Neutrophil (primary cell): ENCODE measurements around the gene TMEM131.

Source experiments
- H3K27ac ChIP-seq: fragments of 200-600 bp; sonication (generic); 2 replicates; pipeline ENCODE4 v1.5.1; 2016; ENCODE audit warnings: mild to moderate bottlenecking, moderate library complexity
- H3K27me3 ChIP-seq: fragments of 200-600 bp; sonication (generic); 2 replicates; pipeline ENCODE4 v1.6.0; 2016; ENCODE audit warnings: mild to moderate bottlenecking
- H3K36me3 ChIP-seq: fragments of 200-600 bp; sonication (generic); 2 replicates; pipeline ENCODE4 v1.5.1; 2017
- H3K4me1 ChIP-seq, 2 experiments: fragments of 200-600 bp in 1 of 2; sonication (generic) in 1 of 2; 1 replicate in 1 of 2; 2 replicates in 1 of 2; pipeline versions ENCODE4 v1.5.1 to v1.6.1; 2013 to 2016; ENCODE audit warnings: low read depth in 1 of 2, low read length in 1 of 2, mild to moderate bottlenecking in 1 of 2, moderate library complexity in 1 of 2; ENCODE audit not compliant: control insufficient read depth in 1 of 2, insufficient read depth in 1 of 2
- H3K4me3 ChIP-seq, 2 experiments: fragments of 200-600 bp in 1 of 2; sonication (generic) in 1 of 2; 1 replicate in 1 of 2; 2 replicates in 1 of 2; pipeline ENCODE4 v1.5.1; 2013 to 2016; ENCODE audit warnings: low read depth in 1 of 2, low read length in 1 of 2, mild to moderate bottlenecking in 1 of 2, moderate library complexity in 1 of 2
- H3K9me3 ChIP-seq: fragments of 200-600 bp; sonication (generic); 2 replicates; pipeline ENCODE4 v1.5.1; 2016
- TF ChIP-seq, protein P1 (sequence below): fragments of 200-600 bp; sonication (generic); IDR thresholded peaks from 2 replicates; pipeline ENCODE4 v1.5.1; 2016; ENCODE audit warnings: antibody characterized with exemption

TMEM131 gene

DNA sequence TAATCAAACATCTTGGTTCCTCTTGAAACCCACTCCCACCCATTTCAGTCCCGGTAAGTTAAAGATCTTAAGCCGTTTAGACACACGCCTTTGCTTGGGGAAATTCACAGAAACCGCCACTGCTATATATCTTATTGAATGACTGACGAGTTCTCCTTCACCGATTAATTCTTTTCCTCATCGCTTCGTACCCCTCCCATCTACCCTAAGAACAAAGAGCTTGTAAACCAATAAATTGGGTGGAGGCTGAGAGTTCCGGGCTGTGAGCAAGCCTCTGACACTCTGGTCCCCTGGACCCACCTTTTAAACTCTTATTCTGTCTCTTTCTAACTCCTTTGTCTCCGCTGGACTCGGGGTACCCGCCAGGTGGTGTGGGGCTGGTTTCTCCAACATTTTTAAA, 30.6 kb downstream of the TMEM131 start:
- H3K9me3 ChIP-seq = no peaks in the 10 kb centered on the region
- TF ChIP-seq, protein P1, sequence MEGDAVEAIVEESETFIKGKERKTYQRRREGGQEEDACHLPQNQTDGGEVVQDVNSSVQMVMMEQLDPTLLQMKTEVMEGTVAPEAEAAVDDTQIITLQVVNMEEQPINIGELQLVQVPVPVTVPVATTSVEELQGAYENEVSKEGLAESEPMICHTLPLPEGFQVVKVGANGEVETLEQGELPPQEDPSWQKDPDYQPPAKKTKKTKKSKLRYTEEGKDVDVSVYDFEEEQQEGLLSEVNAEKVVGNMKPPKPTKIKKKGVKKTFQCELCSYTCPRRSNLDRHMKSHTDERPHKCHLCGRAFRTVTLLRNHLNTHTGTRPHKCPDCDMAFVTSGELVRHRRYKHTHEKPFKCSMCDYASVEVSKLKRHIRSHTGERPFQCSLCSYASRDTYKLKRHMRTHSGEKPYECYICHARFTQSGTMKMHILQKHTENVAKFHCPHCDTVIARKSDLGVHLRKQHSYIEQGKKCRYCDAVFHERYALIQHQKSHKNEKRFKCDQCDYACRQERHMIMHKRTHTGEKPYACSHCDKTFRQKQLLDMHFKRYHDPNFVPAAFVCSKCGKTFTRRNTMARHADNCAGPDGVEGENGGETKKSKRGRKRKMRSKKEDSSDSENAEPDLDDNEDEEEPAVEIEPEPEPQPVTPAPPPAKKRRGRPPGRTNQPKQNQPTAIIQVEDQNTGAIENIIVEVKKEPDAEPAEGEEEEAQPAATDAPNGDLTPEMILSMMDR = no peak
- peaks cover 18 to 32% of the 10 kb centered on the region in 2 experiments for H3K4me1 ChIP-seq
- no peak overlapping the region for H3K4me3 ChIP-seq
- H3K27me3 ChIP-seq = no peaks in the 10 kb centered on the region
- H3K27ac ChIP-seq = no peak overlapping the region
- no peaks in the 10 kb centered on the region for H3K36me3 ChIP-seq

DNA sequence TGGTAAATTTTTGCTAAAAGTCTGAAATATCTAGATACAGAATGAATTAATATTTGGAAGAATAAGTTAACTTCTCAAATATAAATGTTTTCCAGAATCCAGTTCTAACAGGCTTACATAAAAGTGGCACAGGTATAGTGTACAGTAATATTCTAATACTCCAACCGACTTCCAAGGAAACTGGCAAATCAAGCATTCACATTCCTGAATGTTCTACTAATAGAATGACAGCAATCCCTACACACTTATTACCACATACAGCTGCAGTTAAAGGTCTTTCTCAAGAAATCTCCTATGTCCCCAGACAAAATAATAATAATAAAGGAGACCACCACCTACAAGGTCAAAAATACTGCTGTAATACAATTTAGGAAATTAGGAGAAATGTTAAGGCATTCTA, 31.9 kb downstream of the TMEM131 start:
- H3K4me3 ChIP-seq = no peak overlapping the region
- peaks cover 13 to 24% of the 10 kb centered on the region in 2 experiments for H3K4me1 ChIP-seq
- no peaks in the 10 kb centered on the region for H3K27me3 ChIP-seq
- peak overlapping the region; percentile 30 for H3K27ac ChIP-seq
- TF ChIP-seq, protein P1 = no peak
- H3K9me3 ChIP-seq = no peaks in the 10 kb centered on the region
- no peaks in the 10 kb centered on the region for H3K36me3 ChIP-seq

DNA sequence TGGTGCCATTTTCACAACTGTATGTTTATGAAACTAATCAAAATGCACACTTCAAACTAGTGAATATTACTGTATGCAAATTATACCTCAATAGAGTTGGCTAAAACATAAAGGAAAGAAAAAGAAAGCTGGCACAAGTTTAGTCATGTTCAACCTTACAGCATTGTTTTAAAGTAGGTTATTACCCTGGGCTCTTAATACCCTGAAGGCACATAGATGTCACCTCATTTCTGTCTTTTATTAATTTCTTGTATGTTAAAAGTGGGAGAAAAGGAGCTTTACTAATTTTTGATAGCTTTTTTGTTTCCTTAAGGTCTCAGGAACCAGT, 32.7 kb downstream of the TMEM131 start:
- Histone ChIP-seq H3K27ac (no peak overlapping the region), H3K9me3 (no peaks in the 10 kb centered on the region), H3K4me1 (peaks cover 13 to 18% of the 10 kb centered on the region in 2 experiments), H3K36me3 (no peaks in the 10 kb centered on the region), H3K27me3 (no peaks in the 10 kb centered on the region), H3K4me3 (no peak overlapping the region)
- TF ChIP-seq, protein P1 = no peak

DNA sequence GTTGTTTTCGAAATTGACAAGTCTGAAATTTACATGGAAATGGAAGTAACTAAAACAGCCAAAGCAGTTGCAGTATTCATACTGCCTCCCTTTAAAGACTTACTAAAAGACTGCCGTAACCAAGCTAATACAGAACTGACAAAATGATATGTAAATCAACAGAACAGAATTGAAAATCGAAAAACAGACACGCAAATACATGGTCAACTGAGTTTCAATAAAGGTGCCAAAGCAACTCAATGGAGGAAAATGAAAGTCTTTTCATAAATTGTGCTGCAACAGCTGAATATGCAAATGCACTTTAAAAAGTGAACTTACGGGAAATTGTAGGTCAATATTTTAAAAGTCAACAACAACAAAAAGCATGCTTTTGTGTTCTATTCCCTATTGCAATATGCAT, 34.2 kb downstream of the TMEM131 start:
- H3K4me1 ChIP-seq = peaks cover 6 to 11% of the 10 kb centered on the region in 2 experiments
- H3K27ac ChIP-seq = no peak overlapping the region
- no peaks in the 10 kb centered on the region for H3K9me3 ChIP-seq
- H3K27me3 ChIP-seq = no peaks in the 10 kb centered on the region
- no peak overlapping the region for H3K4me3 ChIP-seq
- TF ChIP-seq, protein P1 = no peak
- no peaks in the 10 kb centered on the region for H3K36me3 ChIP-seq

DNA sequence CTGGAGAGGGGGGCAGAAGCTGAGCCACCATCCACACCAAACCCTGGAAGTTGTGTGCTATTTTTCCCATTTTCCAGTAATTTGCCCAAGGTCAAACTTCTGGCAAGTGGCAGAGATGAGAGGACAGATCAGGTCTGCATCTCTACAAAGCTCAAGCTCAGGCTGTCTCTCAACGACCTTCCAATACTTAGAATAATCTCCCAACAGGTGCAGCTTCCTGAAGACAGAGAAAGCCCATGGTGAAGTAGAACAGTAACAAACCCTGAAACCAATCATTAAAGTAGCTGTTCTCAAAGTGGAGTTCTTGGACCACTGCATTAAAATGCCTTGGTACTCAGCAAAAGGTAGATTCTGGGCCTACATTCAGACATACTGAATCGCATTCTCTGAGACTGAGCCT, 37.6 kb downstream of the TMEM131 start:
- TF ChIP-seq, protein P1 = no peak
- Histone ChIP-seq H3K27ac (peak overlapping the region; percentile 19), H3K4me1 (no peaks in the 10 kb centered on the region), H3K9me3 (no peaks in the 10 kb centered on the region), H3K36me3 (no peaks in the 10 kb centered on the region), H3K27me3 (no peaks in the 10 kb centered on the region), H3K4me3 (no peak overlapping the region)
